ENCODE measurements around the gene SLC9A2.

Gene SLC9A2

DNA sequence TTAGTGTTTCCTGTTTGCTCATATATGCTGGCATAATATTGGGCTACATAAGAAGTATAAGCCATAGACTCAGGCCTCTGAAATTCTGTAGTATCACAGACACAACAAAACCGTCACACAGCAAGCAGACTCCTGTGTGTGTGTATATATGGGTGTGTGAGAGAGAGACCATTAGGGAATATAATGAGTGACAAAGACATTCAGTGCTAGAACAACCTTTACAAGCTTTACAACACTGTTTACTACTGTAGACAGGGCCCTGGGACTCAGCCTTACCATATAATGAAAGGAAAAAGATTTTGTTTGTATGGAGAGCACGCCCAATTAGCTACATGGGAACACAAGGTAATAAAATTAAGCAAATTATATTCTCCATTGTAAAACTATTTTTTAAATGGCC lies 77.1 kb downstream of the SLC9A2 start:
- H3K36me3 ChIP-seq (ENCODE audit: control insufficient read depth in 1 of 2, insufficient read depth in 2 of 2, low read length in 2 of 2) = no peaks in the 10 kb centered on the region
- no peaks in the 10 kb centered on the region for H3K4me1 ChIP-seq (ENCODE audit: control insufficient read depth in 1 of 2, insufficient read depth in 2 of 2, low read length in 2 of 2)

DNA sequence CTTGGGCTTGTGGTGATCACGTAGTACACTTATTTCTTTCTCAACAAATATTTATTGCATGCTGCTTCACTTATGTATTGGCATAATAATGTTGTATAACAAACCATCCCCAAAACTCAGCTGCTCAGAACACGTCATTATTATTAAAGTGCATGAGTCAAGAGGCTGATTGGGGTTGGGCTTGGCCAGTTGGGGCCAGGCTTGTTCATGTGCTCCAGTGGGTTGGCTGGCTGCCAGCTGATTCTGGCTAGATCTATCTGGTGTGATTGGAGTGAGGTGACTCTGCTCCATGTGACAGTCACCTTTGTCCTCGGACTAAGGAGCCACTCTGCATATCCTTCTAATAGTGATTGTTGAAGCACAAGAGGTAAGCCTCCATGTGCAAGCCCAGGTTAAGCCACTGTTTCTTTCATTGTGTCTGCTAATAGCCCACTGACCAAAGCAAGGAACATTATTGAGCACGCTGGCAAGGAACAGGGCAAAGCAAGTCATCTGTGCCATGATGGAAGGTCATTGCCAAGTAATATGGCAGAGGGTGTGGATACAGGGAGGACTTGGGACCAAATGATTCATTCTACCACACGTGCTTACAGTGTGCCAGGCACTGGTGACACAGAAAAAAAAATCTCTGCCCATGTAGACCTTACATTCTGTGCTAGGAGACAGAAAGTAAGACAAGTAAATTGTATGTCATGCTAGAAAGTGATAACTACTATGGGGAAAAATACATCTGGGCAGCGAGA lies 79.2 kb downstream of the SLC9A2 start:
- no peak overlapping the region for H3K9ac ChIP-seq (ENCODE audit: low read depth in 1 of 2, low read length in 2 of 2)
- H3K27me3 ChIP-seq (ENCODE audit: control insufficient read depth in 1 of 2, insufficient read depth in 2 of 2, low read length in 2 of 2) = no peaks in the 10 kb centered on the region
- no peaks in the 10 kb centered on the region for H3K36me3 ChIP-seq (ENCODE audit: control insufficient read depth in 1 of 2, insufficient read depth in 2 of 2, low read length in 2 of 2)
- H3K4me3 ChIP-seq (ENCODE audit: low read depth in 1 of 2, low read length in 2 of 2) = no peak overlapping the region
- H3K4me1 ChIP-seq (ENCODE audit: control insufficient read depth in 1 of 2, insufficient read depth in 2 of 2, low read length in 2 of 2) = no peaks in the 10 kb centered on the region
- H3K9me3 ChIP-seq (ENCODE audit: control insufficient read depth in 1 of 2, low read length in 2 of 2) = no peaks in the 10 kb centered on the region
- H3K27ac ChIP-seq (ENCODE audit: low read depth, low read length) = no peak overlapping the region

More for the DNA sequence above, 77.1 kb downstream of the SLC9A2 start:
- no peak overlapping the region for H3K4me3 ChIP-seq (ENCODE audit: low read depth in 1 of 2, low read length in 2 of 2)
- H3K9ac ChIP-seq (ENCODE audit: low read depth in 1 of 2, low read length in 2 of 2) = no peak overlapping the region
- no peaks in the 10 kb centered on the region for H3K9me3 ChIP-seq (ENCODE audit: control insufficient read depth in 1 of 2, low read length in 2 of 2)
- no peaks in the 10 kb centered on the region for H3K27me3 ChIP-seq (ENCODE audit: control insufficient read depth in 1 of 2, insufficient read depth in 2 of 2, low read length in 2 of 2)
- H3K27ac ChIP-seq (ENCODE audit: low read depth, low read length) = no peak overlapping the region

DNA sequence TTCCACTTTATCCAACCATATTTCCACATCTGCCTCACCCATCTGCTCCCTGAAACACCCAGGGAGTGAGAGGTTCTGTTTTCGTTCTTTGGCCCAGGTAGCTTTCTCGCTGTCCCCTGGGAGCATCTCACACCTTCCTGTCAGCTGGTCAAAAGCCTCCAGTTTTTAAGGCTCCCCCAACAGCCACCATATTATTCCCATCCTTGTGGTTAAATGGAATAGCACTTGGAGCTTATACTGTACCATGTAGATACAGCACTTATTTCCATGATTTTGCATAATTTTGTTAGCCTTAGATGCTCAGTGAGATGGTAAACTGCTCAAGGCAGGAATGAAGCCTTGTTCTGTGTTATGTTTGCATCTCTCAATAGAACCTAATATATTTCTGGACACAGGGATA lies 84.0 kb downstream of the SLC9A2 start:
- no peaks in the 10 kb centered on the region for H3K36me3 ChIP-seq (ENCODE audit: control insufficient read depth in 1 of 2, insufficient read depth in 2 of 2, low read length in 2 of 2)
- no peaks in the 10 kb centered on the region for H3K9me3 ChIP-seq (ENCODE audit: control insufficient read depth in 1 of 2, low read length in 2 of 2)
- H3K27ac ChIP-seq (ENCODE audit: low read depth, low read length) = no peak overlapping the region
- H3K4me3 ChIP-seq (ENCODE audit: low read depth in 1 of 2, low read length in 2 of 2) = no peak overlapping the region
- no peak overlapping the region for H3K9ac ChIP-seq (ENCODE audit: low read depth in 1 of 2, low read length in 2 of 2)
- H3K27me3 ChIP-seq (ENCODE audit: control insufficient read depth in 1 of 2, insufficient read depth in 2 of 2, low read length in 2 of 2) = no peaks in the 10 kb centered on the region
- H3K4me1 ChIP-seq (ENCODE audit: control insufficient read depth in 1 of 2, insufficient read depth in 2 of 2, low read length in 2 of 2) = no peaks in the 10 kb centered on the region

DNA sequence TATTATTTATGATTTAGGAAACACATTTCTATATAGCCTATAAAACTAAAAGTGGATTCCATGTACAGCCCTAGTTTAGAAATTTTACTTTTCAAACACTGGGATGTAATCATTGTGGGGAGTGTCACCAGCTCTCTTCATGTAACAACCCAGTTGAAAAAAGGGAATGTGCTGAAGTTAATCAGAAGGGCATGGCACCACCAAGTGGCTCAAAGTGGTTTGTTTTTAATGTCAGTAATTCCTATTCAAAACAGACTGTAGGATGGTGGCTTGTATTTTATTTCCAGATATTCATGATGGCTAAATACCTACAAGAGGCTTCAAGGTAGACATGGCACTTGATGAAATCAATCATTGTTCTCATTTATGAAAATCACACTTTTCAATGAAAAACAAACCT lies 84.4 kb downstream of the SLC9A2 start:
- H3K9me3 ChIP-seq (ENCODE audit: control insufficient read depth in 1 of 2, low read length in 2 of 2) = no peaks in the 10 kb centered on the region
- H3K27me3 ChIP-seq (ENCODE audit: control insufficient read depth in 1 of 2, insufficient read depth in 2 of 2, low read length in 2 of 2) = no peaks in the 10 kb centered on the region
- no peak overlapping the region for H3K9ac ChIP-seq (ENCODE audit: low read depth in 1 of 2, low read length in 2 of 2)
- no peaks in the 10 kb centered on the region for H3K4me1 ChIP-seq (ENCODE audit: control insufficient read depth in 1 of 2, insufficient read depth in 2 of 2, low read length in 2 of 2)
- no peaks in the 10 kb centered on the region for H3K36me3 ChIP-seq (ENCODE audit: control insufficient read depth in 1 of 2, insufficient read depth in 2 of 2, low read length in 2 of 2)
- H3K4me3 ChIP-seq (ENCODE audit: low read depth in 1 of 2, low read length in 2 of 2) = no peak overlapping the region
- H3K27ac ChIP-seq (ENCODE audit: low read depth, low read length) = no peak overlapping the region

DNA sequence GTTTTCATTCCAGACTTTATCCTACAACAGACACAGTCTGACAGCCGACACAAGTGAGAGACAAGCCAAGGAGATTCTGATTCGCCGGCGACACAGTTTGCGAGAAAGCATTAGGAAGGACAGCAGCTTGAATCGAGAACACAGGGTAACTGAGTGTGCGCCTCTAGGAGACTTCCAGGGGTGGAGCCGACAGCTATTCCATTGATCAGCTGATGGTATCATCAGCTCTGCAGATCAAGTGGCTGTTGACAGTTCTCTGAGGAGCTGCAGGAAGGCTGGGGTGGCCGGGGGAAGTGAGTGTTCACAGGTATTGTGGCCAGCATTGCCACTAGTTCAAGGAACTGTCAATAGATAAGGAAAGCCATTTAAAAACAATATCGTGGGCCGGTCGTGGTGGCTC lies 85.2 kb downstream of the SLC9A2 start:
- Histone ChIP-seq H3K4me1 (ENCODE audit: control insufficient read depth in 1 of 2, insufficient read depth in 2 of 2, low read length in 2 of 2) (no peaks in the 10 kb centered on the region), H3K4me3 (ENCODE audit: low read depth in 1 of 2, low read length in 2 of 2) (no peak overlapping the region), H3K27me3 (ENCODE audit: control insufficient read depth in 1 of 2, insufficient read depth in 2 of 2, low read length in 2 of 2) (no peaks in the 10 kb centered on the region), H3K36me3 (ENCODE audit: control insufficient read depth in 1 of 2, insufficient read depth in 2 of 2, low read length in 2 of 2) (no peaks in the 10 kb centered on the region), H3K9me3 (ENCODE audit: control insufficient read depth in 1 of 2, low read length in 2 of 2) (no peaks in the 10 kb centered on the region), H3K9ac (ENCODE audit: low read depth in 1 of 2, low read length in 2 of 2) (no peak overlapping the region), H3K27ac (ENCODE audit: low read depth, low read length) (no peak overlapping the region)

DNA sequence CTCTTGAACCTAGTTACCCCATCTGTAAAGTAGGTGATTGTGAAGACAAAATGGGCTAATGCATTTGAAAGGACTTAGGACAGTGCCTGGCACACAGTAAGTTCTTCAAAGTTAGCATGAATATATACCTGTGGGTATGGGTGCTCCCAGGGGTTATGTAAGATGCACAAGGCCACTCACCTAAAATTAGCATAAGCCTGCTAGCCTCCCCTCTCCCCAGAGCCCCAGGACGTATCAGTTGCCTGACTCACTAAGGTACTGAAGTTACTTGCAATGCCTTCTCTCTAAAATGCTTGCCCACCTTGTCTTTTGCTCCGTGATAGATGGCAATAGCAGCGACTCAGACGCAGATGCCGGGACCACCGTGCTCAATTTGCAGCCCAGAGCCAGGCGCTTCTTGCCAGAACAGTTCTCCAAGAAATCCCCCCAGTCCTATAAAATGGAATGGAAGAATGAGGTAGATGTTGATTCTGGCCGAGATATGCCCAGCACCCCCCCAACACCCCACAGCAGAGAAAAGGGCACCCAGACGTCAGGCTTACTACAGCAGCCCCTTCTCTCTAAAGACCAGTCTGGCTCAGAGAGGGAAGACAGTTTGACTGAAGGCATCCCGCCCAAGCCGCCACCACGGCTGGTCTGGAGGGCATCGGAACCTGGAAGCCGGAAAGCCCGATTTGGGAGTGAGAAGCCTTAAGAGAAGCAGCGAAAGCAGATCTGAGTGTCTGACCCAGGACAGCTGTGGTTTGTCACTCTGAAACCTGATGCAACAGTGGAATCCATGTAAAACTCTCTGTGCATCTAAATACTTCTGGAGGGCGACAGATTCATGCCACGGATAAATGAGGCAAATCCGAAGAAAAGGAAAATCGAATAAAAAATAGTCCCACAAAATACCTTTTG lies 88.7 kb downstream of the SLC9A2 start:
- Histone ChIP-seq H3K4me1 (ENCODE audit: control insufficient read depth in 1 of 2, insufficient read depth in 2 of 2, low read length in 2 of 2) (no peaks in the 10 kb centered on the region), H3K9me3 (ENCODE audit: control insufficient read depth in 1 of 2, low read length in 2 of 2) (no peaks in the 10 kb centered on the region), H3K36me3 (ENCODE audit: control insufficient read depth in 1 of 2, insufficient read depth in 2 of 2, low read length in 2 of 2) (no peaks in the 10 kb centered on the region), H3K9ac (ENCODE audit: low read depth in 1 of 2, low read length in 2 of 2) (no peak overlapping the region), H3K27me3 (ENCODE audit: control insufficient read depth in 1 of 2, insufficient read depth in 2 of 2, low read length in 2 of 2) (no peaks in the 10 kb centered on the region), H3K27ac (ENCODE audit: low read depth, low read length) (no peak overlapping the region), H3K4me3 (ENCODE audit: low read depth in 1 of 2, low read length in 2 of 2) (no peak overlapping the region)

DNA sequence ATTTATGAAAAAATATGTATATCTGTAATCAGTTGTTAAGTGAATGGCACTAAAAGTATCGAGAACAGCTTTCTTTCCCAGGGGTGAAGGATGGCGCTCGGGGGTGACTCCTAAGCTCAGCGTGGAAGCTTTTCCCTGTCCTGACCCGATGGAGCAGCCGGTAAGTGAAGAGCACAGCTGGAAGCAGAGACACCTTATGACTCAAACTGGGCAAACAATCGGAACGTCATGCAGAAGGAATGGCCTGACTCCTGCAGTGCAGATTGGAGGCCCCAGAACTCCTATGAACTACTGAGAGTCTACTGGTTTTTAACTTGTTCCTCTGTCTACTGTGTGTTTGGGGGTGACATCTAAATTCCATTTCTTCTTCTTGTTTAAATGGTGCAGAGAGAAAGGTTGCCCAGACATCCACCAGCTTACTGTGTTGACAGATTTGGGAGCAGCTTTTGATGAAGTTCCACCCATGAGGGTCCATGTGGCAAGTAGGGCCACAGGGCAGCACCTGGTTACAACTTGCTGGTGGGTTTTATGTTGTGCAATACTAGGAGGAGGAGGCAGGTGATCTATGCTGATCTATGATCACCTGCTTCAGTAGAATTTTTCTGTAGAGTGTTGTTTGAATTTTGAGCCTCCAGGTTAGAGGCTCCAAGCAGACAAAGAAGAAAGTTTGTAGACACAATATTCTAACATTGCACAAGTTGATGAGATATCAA lies 89.7 kb downstream of the SLC9A2 start:
- no peaks in the 10 kb centered on the region for H3K9me3 ChIP-seq (ENCODE audit: control insufficient read depth in 1 of 2, low read length in 2 of 2)
- no peak overlapping the region for H3K27ac ChIP-seq (ENCODE audit: low read depth, low read length)
- H3K4me3 ChIP-seq (ENCODE audit: low read depth in 1 of 2, low read length in 2 of 2) = no peak overlapping the region
- H3K9ac ChIP-seq (ENCODE audit: low read depth in 1 of 2, low read length in 2 of 2) = no peak overlapping the region
- H3K27me3 ChIP-seq (ENCODE audit: control insufficient read depth in 1 of 2, insufficient read depth in 2 of 2, low read length in 2 of 2) = no peaks in the 10 kb centered on the region
- no peaks in the 10 kb centered on the region for H3K36me3 ChIP-seq (ENCODE audit: control insufficient read depth in 1 of 2, insufficient read depth in 2 of 2, low read length in 2 of 2)
- H3K4me1 ChIP-seq (ENCODE audit: control insufficient read depth in 1 of 2, insufficient read depth in 2 of 2, low read length in 2 of 2) = no peaks in the 10 kb centered on the region

DNA sequence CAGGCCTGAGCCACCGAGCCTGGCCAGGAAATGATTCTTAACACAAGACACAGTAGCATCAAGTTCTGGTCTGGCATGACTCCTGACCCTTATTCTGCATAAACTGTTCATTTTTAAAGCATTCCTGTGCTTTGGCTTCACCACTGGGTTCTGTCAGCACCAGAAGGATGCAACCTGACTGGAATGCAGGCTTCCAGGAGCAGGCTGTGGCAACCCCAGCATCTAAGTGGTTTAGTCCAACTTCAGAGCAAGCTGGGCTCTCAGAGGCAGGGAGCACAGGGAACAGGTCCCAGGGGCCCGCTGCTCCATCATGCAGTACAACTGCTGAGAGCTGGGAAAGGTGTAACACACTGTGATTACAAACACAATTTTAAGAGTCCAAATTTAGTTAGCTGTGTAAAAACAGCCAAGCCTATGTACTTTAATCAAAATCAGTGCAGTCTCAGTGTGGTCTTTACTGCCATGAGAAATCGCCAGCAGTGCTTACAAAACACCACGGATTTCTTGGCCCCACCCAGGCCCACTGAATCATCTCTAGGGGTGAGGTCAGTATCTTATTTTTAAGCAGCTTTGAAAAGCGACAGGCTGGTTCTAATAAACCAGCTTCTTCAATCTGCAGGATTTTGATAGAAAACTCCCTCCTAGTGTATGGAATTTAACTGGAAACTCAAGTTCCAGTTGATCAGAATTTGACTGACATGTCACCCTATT lies 98.1 kb downstream of the SLC9A2 start:
- H3K9ac ChIP-seq (ENCODE audit: low read depth in 1 of 2, low read length in 2 of 2) = no peak overlapping the region
- no peaks in the 10 kb centered on the region for H3K4me1 ChIP-seq (ENCODE audit: control insufficient read depth in 1 of 2, insufficient read depth in 2 of 2, low read length in 2 of 2)
- no peaks in the 10 kb centered on the region for H3K27me3 ChIP-seq (ENCODE audit: control insufficient read depth in 1 of 2, insufficient read depth in 2 of 2, low read length in 2 of 2)
- no peaks in the 10 kb centered on the region for H3K9me3 ChIP-seq (ENCODE audit: control insufficient read depth in 1 of 2, low read length in 2 of 2)
- H3K4me3 ChIP-seq (ENCODE audit: low read depth in 1 of 2, low read length in 2 of 2) = no peak overlapping the region
- H3K36me3 ChIP-seq (ENCODE audit: control insufficient read depth in 1 of 2, insufficient read depth in 2 of 2, low read length in 2 of 2) = peaks cover 29 to 55% of the 10 kb centered on the region in 2 donors
- H3K27ac ChIP-seq (ENCODE audit: low read depth, low read length) = no peak overlapping the region

DNA sequence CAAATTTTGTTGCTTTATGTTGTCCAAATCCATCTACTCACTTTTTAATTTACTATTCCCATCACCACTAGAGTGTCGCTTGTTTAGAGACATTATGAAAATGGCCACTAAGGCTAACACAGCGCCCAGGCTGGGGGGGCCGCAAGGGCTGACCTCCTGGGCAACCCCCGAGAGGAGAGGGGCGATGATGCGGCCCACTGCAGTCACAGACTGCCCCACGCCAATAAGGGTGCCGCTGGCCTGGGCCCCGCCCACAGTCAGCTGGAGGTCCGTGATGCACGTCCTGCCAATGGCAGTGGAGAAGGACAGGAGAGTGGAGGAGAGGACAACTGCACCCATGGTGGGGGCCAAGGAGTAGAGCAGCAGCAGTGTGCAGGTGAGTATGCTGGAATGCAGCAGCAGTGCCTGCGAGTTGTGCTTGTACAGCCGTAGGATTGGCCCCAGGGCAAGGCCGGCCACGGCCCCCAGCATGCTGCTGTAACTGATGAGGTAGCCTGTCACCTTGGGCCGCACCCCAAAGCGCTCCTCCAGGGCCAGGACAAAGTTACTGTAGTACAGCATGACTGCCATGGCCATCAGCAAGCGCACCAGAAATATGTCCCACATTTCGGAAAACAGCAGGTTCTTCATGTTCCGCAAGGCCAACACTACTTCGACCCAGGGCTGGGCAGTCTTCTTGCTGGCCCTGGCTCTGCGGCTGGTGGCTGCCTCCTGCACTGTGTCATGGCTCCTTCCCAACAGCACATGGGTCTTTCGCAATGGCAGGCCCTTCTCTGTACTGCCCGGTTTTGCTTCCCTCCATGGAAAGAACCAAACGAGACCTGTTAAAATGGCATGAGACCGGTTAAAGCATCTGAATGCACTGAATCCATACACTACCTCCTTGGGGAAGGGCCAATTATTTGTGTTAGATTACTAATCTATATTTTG lies 99.3 kb downstream of the SLC9A2 start:
- Histone ChIP-seq H3K27me3 (ENCODE audit: control insufficient read depth in 1 of 2, insufficient read depth in 2 of 2, low read length in 2 of 2) (no peaks in the 10 kb centered on the region), H3K27ac (ENCODE audit: low read depth, low read length) (no peak overlapping the region), H3K4me1 (ENCODE audit: control insufficient read depth in 1 of 2, insufficient read depth in 2 of 2, low read length in 2 of 2) (no peaks in the 10 kb centered on the region), H3K36me3 (ENCODE audit: control insufficient read depth in 1 of 2, insufficient read depth in 2 of 2, low read length in 2 of 2) (peaks cover 36 to 66% of the 10 kb centered on the region in 2 donors), H3K4me3 (ENCODE audit: low read depth in 1 of 2, low read length in 2 of 2) (no peak overlapping the region), H3K9ac (ENCODE audit: low read depth in 1 of 2, low read length in 2 of 2) (no peak overlapping the region), H3K9me3 (ENCODE audit: control insufficient read depth in 1 of 2, low read length in 2 of 2) (no peaks in the 10 kb centered on the region)

Data from duodenal mucosa (tissue), 2 donors.